ENCODE data around the gene ARHGEF3.

ARHGEF3 gene

GRCh38 chr3:56801662-56802377 is at the start of gene ARHGEF3:
ARHGEF3 (minus strand) TSS chr3:56801949; CDS start chr3:56801798, 151 bp downstream.
- H3K36me3 Mint-ChIP-seq = no peaks in the 10 kb centered on the region
- H3K9me3 Mint-ChIP-seq = no peaks in the 10 kb centered on the region
- peak; percentile 81 to 89 for DNase-seq (ENCODE audit: low spot score in 2 of 2)
- no peaks in the 10 kb centered on the region for H3K27me3 Mint-ChIP-seq
- H3K27ac Mint-ChIP-seq = peak within 1 kb of the TSS; percentile 53
- peaks cover 19% of the 10 kb centered on the region for H3K4me1 Mint-ChIP-seq
- peak within 1 kb of the TSS; percentile 93 for H3K4me3 Mint-ChIP-seq
- peak; percentile 86 for ATAC-seq (ENCODE audit: low read depth)

DNA sequence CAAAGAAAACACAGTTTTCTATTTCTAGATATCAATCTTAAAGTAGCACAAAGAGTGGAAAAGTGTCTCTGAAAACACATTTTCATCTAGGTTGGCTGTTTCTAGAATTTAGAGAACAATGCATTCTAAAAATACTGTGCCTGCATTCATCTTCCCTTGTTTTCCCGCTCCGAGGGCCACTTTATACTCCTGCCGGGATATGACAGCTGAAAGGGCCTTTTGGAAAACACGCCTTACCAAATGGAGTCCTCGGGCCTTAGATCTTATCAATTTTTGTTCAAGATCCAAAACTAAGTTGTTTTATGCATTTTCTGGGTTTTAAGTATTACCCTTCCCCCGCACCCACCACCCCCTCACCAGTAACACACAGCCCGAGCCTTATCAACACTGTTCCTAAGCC is 47.9 kb upstream of the ARHGEF3 start:
- Mint-ChIP-seq H3K27ac (no peak overlapping the region), H3K36me3 (peaks cover 7% of the 10 kb centered on the region), H3K27me3 (no peaks in the 10 kb centered on the region), H3K4me1 (no peaks in the 10 kb centered on the region), H3K4me3 (no peak overlapping the region), H3K9me3 (peaks cover 3% of the 10 kb centered on the region)
- no peak for ATAC-seq (ENCODE audit: low read depth)
- DNase-seq (ENCODE audit: low spot score in 2 of 2) = no peak

- H3K36me3 Mint-ChIP-seq = peaks cover 5% of the 10 kb centered on the region
- H3K4me3 Mint-ChIP-seq = no peak overlapping the region
- ATAC-seq (ENCODE audit: low read depth) (no peak), DNase-seq (ENCODE audit: low spot score in 2 of 2) (no peak)
- no peaks in the 10 kb centered on the region for H3K27me3 Mint-ChIP-seq
- H3K27ac Mint-ChIP-seq = no peak overlapping the region
- peaks cover 3% of the 10 kb centered on the region for H3K9me3 Mint-ChIP-seq
- peaks cover 7% of the 10 kb centered on the region for H3K4me1 Mint-ChIP-seq
Observed at GRCh38 chr3:56845505-56845904, 43.8 kb upstream of the ARHGEF3 start.

GRCh38 chr3:56844536-56844935 is 42.8 kb upstream of the ARHGEF3 start:
- peaks cover 3% of the 10 kb centered on the region for H3K9me3 Mint-ChIP-seq
- H3K4me3 Mint-ChIP-seq = no peak overlapping the region
- H3K27ac Mint-ChIP-seq = no peak overlapping the region
- no peaks in the 10 kb centered on the region for H3K27me3 Mint-ChIP-seq
- H3K36me3 Mint-ChIP-seq = peaks cover 5% of the 10 kb centered on the region
- ATAC-seq (ENCODE audit: low read depth) (no peak), DNase-seq (ENCODE audit: low spot score in 2 of 2) (no peak)
- H3K4me1 Mint-ChIP-seq = peaks cover 7% of the 10 kb centered on the region

GRCh38 chr3:56839784-56840715 is 38.3 kb upstream of the ARHGEF3 start:
- Mint-ChIP-seq H3K27ac (no peak overlapping the region), H3K4me1 (peaks cover 9% of the 10 kb centered on the region), H3K36me3 (no peaks in the 10 kb centered on the region), H3K4me3 (no peak overlapping the region), H3K27me3 (no peaks in the 10 kb centered on the region), H3K9me3 (no peaks in the 10 kb centered on the region)
- ATAC-seq (ENCODE audit: low read depth) = no peak
- no peak for DNase-seq (ENCODE audit: low spot score in 2 of 2)

DNA sequence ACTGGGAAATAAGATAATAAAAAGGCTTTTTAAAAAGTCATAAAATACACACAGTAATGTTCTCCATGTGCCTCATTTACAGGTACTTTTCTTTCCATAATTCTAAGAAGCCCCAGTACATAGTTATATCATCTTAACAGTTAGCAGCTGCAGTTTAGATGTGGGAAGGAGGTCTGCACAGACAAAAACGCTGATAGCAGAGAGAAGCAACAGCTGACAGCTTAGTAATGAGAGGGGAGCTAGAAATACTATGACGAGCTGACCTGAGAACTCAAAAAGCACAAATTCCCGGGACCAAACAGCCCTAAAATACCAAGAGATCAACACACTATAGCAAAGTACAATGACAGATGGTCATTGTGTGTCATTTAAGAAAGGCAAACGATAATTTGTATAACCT is 36.7 kb upstream of the ARHGEF3 start:
- Mint-ChIP-seq H3K36me3 (no peaks in the 10 kb centered on the region), H3K27me3 (no peaks in the 10 kb centered on the region), H3K4me1 (peaks cover 9% of the 10 kb centered on the region), H3K4me3 (no peak overlapping the region), H3K9me3 (no peaks in the 10 kb centered on the region), H3K27ac (no peak overlapping the region)
- DNase-seq (ENCODE audit: low spot score in 2 of 2) = no peak
- ATAC-seq (ENCODE audit: low read depth) = no peak

DNA sequence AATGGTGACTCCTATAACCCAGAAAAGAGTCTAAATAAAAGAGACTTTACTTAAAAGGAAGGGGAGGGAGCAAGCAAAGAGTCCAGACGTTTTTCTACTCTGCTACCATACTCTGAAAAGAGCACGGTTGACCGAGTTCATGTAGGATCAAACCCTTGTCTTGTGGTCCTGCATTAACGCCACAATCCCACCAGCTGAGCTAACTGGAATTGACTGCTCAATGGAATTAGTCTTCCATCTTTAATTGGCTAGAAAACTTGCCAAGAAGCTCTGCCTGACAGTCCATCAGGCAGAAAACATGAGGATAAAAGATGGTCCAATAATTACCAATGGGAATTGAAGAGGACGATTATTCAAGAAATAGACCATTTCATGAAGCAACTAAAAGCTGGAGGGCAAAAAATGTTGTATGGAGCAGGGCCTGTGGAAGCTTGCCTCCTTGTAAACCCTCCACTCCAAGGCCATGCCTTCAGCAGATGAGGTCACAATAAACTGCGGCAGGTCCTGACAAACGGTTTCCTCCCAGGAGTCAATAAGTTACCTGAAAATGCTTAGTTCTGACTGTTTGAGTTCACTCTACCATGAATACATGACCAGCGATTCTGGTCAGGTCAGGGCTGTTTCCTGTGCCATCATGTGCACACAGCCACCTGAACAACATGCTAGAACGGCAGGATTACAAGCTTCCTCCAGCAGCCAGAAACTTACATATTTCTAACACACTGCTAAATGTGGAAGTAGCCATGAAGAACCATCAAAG is 35.6 kb upstream of the ARHGEF3 start:
- Mint-ChIP-seq H3K4me1 (peaks cover 7% of the 10 kb centered on the region), H3K27ac (no peak overlapping the region), H3K9me3 (no peaks in the 10 kb centered on the region), H3K36me3 (no peaks in the 10 kb centered on the region), H3K27me3 (no peaks in the 10 kb centered on the region), H3K4me3 (no peak overlapping the region)
- ATAC-seq (ENCODE audit: low read depth) = peak; percentile 43
- no peak for DNase-seq (ENCODE audit: low spot score in 2 of 2)

- no peak for ATAC-seq (ENCODE audit: low read depth)
- Mint-ChIP-seq H3K9me3 (no peaks in the 10 kb centered on the region), H3K4me3 (no peak overlapping the region), H3K27ac (no peak overlapping the region), H3K27me3 (no peaks in the 10 kb centered on the region), H3K4me1 (peaks cover 6% of the 10 kb centered on the region), H3K36me3 (no peaks in the 10 kb centered on the region)
- DNase-seq (ENCODE audit: low spot score in 2 of 2) = no peak
Observed at GRCh38 chr3:56836276-56837163, 34.8 kb upstream of the ARHGEF3 start.

DNA sequence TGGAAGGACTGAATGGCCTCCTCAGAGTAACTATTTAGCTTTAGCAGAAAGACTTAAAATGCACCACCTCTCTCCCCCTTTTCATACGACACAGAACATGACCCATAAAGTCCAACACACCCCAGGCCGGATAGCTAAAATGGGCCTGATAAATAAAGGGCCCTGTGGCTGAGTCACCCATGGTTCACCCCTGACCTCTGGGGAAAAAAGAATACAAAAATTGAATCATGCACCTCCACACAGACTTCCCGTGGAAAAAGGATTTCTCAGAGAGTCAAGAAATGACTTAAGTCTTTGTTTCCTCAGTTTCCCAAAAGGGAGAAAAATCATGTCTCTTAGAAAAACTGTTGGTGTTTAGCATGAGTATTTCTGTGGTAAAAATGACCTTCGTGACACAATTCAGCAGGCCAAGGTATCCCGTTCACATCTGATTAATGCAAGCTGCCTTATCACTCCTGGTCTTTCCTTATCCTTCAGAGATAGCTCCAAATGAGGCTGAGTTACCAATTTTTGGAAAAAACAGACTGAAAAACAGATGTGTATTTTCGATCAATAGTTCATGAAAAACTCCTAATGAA is 34.0 kb upstream of the ARHGEF3 start:
- H3K27ac Mint-ChIP-seq = no peak overlapping the region
- no peaks in the 10 kb centered on the region for H3K9me3 Mint-ChIP-seq
- H3K27me3 Mint-ChIP-seq = no peaks in the 10 kb centered on the region
- peaks cover 2% of the 10 kb centered on the region for H3K4me1 Mint-ChIP-seq
- no peaks in the 10 kb centered on the region for H3K36me3 Mint-ChIP-seq
- no peak overlapping the region for H3K4me3 Mint-ChIP-seq
- no peak for DNase-seq (ENCODE audit: low spot score in 2 of 2)
- no peak for ATAC-seq (ENCODE audit: low read depth)

DNA sequence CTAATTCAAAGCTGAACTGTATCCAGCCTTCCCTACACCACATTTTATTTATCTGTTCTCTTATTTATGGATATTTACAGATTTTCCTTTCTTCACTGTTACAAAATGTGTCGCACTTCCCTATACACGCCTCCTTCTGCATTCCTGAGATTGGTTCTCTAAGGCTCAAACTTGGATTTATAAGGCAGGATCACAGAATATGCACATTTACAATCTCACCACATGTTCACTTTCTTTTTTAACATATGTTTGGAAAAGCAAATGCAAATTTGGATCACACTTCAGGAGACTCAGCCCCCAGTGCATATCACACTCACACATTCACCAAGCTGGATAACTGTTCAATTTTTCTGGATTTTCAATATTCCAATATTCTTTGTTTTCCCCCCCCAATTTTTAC is 31.8 kb upstream of the ARHGEF3 start:
- Mint-ChIP-seq H3K27ac (no peak overlapping the region), H3K4me1 (peaks cover 4% of the 10 kb centered on the region), H3K27me3 (no peaks in the 10 kb centered on the region), H3K9me3 (no peaks in the 10 kb centered on the region), H3K4me3 (no peak overlapping the region), H3K36me3 (no peaks in the 10 kb centered on the region)
- DNase-seq (ENCODE audit: low spot score in 2 of 2) (no peak), ATAC-seq (ENCODE audit: low read depth) (no peak)

- Mint-ChIP-seq H3K27ac (no peak overlapping the region), H3K4me1 (peaks cover 4% of the 10 kb centered on the region)
- no peak for DNase-seq (ENCODE audit: low spot score in 2 of 2)
Observed at GRCh38 chr3:56833022-56833421, 31.3 kb upstream of the ARHGEF3 start.

GRCh38 chr3:56831572-56831971 is 29.8 kb upstream of the ARHGEF3 start:
- Mint-ChIP-seq H3K4me1 (peaks cover 2% of the 10 kb centered on the region), H3K27ac (no peak overlapping the region)

More at GRCh38 chr3:56833022-56833421, 31.3 kb upstream of the ARHGEF3 start:
- Mint-ChIP-seq H3K4me3 (no peak overlapping the region), H3K36me3 (no peaks in the 10 kb centered on the region), H3K27me3 (no peaks in the 10 kb centered on the region), H3K9me3 (no peaks in the 10 kb centered on the region)
- ATAC-seq (ENCODE audit: low read depth) = no peak

DNA sequence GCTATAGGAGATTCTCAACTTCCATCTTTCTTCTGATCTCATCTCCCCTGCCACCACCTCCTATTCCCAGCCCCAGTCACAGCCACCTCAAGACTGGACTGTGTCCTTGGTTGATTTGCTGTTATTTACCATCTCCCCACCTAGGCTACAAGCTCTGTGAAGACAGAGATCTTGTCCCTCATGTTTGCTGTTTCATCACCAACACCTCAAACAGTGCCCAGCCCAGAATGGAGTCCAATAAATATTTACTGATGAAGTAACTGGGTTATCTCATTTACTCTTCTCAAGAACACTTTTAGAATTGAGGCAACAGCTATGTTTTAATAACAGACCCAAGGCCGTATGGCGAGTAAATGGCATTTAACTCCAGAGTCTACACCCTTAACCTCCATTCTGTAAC is 29.1 kb upstream of the ARHGEF3 start:
- Mint-ChIP-seq H3K36me3 (no peaks in the 10 kb centered on the region), H3K4me3 (no peak overlapping the region), H3K4me1 (peaks cover 2% of the 10 kb centered on the region), H3K9me3 (no peaks in the 10 kb centered on the region), H3K27ac (no peak overlapping the region), H3K27me3 (peaks cover under 1% of the 10 kb centered on the region)
- ATAC-seq (ENCODE audit: low read depth) (no peak), DNase-seq (ENCODE audit: low spot score in 2 of 2) (no peak)

More at GRCh38 chr3:56831572-56831971, 29.8 kb upstream of the ARHGEF3 start:
- Mint-ChIP-seq H3K27me3 (no peaks in the 10 kb centered on the region), H3K36me3 (no peaks in the 10 kb centered on the region), H3K9me3 (no peaks in the 10 kb centered on the region), H3K4me3 (no peak overlapping the region)
- ATAC-seq (ENCODE audit: low read depth) (no peak), DNase-seq (ENCODE audit: low spot score in 2 of 2) (no peak)

All from memory B cell (primary cell).